ENCODE data around the gene CFAP65.

- TF ChIP-seq, protein P1, sequence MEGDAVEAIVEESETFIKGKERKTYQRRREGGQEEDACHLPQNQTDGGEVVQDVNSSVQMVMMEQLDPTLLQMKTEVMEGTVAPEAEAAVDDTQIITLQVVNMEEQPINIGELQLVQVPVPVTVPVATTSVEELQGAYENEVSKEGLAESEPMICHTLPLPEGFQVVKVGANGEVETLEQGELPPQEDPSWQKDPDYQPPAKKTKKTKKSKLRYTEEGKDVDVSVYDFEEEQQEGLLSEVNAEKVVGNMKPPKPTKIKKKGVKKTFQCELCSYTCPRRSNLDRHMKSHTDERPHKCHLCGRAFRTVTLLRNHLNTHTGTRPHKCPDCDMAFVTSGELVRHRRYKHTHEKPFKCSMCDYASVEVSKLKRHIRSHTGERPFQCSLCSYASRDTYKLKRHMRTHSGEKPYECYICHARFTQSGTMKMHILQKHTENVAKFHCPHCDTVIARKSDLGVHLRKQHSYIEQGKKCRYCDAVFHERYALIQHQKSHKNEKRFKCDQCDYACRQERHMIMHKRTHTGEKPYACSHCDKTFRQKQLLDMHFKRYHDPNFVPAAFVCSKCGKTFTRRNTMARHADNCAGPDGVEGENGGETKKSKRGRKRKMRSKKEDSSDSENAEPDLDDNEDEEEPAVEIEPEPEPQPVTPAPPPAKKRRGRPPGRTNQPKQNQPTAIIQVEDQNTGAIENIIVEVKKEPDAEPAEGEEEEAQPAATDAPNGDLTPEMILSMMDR (IDR thresholded peaks at IDR 0.05), result no peak
- TF ChIP-seq POLR2AphosphoS5 (IDR thresholded peaks at IDR 0.05), result no peak
- TF ChIP-seq POLR2A (IDR thresholded peaks at IDR 0.05), result no peak
Measured at GRCh38 chr2:218958276-218958675, 83.0 kb downstream of the CFAP65 start.
